Activated B cell treated with CpG ODN at 0.5 μM for 24 hours (primary cell): ENCODE data around the gene IGLON5. TPM values are rescaled to one million over a fixed set of nuclear protein-coding genes. Genes with fewer than 3 reads are reported as not detected.

Experiments
- ATAC-seq: fragments of 200-7000 bp; cut with Tn5 transposase; one replicate; pipeline ENCODE4 v1.10.0; 2021; ENCODE audit warnings: low read depth, mild to moderate bottlenecking, moderate library complexity
- CTCF ChIA-PET: fragments of 350-600 bp; sonication (Branson Sonifier 250); formaldehyde crosslinking; loops from one replicate; lab custom pipeline; 2021; ENCODE audit warnings: antibody characterized with exemption; lab: Charles Lee
- POLR2A ChIA-PET: fragments of 350-600 bp; sonication (Branson Sonifier 250); formaldehyde crosslinking; loops from one replicate; lab custom pipeline; 2021; ENCODE audit warnings: antibody characterized with exemption; lab: Charles Lee
- DNase-seq: peaks from one replicate; pipeline ENCODE4 v3.0.0; 2022
- H3K27ac Mint-ChIP-seq: one replicate; pipeline ENCODE4 v1.8.0; 2020; ENCODE audit warnings: mixed read lengths
- H3K27me3 Mint-ChIP-seq: one replicate; pipeline ENCODE4 v1.8.0; 2021; ENCODE audit warnings: mixed read lengths
- H3K36me3 Mint-ChIP-seq: one replicate; pipeline ENCODE4 v1.8.0; 2021; ENCODE audit warnings: low read depth, mixed read lengths
- H3K4me1 Mint-ChIP-seq: one replicate; pipeline ENCODE4 v1.8.0; 2021; ENCODE audit warnings: mixed read lengths
- H3K4me3 Mint-ChIP-seq: one replicate; pipeline ENCODE4 v1.8.0; 2020; ENCODE audit warnings: mild to moderate bottlenecking, mixed read lengths
- H3K9me3 Mint-ChIP-seq: one replicate; pipeline ENCODE4 v1.8.0; 2020; ENCODE audit warnings: mixed read lengths
- intact Hi-C: fragments of 100-400 bp; cut with micrococcal nuclease; formaldehyde crosslinking; loops from one replicate; pipeline ENCODE4 v1.15.1; 2024
- total RNA-seq: library from RNA; stranded (reverse); gene quantifications from 2 replicates; pipeline ENCODE4 v1.2.3, GENCODE V29; 2022
- TF ChIP-seq, protein P1 (sequence below): fragments of 200-600 bp; IDR thresholded peaks from one replicate; pipeline ENCODE4 v1.8.0; 2022; ENCODE audit warnings: antibody characterized with exemption, mild to moderate bottlenecking

IGLON5 gene
- total RNA-seq, 1 donor from 2014 or later = not detected

DNA sequence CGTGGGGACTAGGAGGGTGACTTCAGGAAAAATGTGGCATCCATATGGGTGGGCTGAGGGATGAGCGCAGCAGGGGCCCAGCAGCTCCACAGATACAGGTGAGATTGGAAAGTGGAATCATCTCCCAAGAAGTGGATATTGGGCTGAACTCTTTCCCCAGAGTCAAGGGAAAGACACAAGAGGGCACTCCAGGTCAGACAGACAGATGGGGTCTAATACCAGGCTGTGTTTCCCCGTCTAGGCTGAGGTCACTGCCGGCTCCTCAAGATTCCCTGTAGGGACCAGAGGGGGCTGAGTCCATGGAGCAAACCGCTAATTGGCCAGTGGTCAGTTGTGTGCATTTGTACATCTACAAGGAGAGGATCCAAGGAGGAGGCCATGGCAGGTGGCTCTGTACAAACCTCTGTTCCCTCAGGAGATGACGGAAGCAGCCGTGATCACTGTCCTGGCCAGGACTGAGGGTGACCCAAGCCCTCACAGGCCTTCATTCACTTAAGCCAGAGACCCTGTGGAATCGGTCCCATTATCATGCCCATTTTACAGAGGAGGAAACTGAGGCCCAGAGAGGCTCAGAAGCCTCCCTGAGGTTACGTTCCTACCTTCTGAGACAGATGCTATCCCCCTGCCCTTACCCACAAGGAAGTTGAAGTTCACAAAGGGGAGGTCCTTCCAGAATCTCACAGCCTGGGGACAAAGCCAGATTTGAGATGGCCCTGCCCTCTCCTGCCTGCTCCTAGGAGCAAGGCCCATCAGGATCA is 14.9 kb upstream of the IGLON5 start:
- ATAC-seq (no peak), DNase-seq (no peak)
- TF ChIP-seq, protein P1, sequence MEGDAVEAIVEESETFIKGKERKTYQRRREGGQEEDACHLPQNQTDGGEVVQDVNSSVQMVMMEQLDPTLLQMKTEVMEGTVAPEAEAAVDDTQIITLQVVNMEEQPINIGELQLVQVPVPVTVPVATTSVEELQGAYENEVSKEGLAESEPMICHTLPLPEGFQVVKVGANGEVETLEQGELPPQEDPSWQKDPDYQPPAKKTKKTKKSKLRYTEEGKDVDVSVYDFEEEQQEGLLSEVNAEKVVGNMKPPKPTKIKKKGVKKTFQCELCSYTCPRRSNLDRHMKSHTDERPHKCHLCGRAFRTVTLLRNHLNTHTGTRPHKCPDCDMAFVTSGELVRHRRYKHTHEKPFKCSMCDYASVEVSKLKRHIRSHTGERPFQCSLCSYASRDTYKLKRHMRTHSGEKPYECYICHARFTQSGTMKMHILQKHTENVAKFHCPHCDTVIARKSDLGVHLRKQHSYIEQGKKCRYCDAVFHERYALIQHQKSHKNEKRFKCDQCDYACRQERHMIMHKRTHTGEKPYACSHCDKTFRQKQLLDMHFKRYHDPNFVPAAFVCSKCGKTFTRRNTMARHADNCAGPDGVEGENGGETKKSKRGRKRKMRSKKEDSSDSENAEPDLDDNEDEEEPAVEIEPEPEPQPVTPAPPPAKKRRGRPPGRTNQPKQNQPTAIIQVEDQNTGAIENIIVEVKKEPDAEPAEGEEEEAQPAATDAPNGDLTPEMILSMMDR = no peak
- Mint-ChIP-seq H3K27me3 (peaks cover 16% of the 10 kb centered on the region), H3K4me3 (no peak overlapping the region), H3K27ac (no peak overlapping the region), H3K9me3 (peaks cover 1% of the 10 kb centered on the region), H3K36me3 (no peaks in the 10 kb centered on the region), H3K4me1 (no peaks in the 10 kb centered on the region)
- CTCF ChIA-PET = no interaction called here
- intact Hi-C loops = no loop called here
- POLR2A ChIA-PET = no interaction called here

DNA sequence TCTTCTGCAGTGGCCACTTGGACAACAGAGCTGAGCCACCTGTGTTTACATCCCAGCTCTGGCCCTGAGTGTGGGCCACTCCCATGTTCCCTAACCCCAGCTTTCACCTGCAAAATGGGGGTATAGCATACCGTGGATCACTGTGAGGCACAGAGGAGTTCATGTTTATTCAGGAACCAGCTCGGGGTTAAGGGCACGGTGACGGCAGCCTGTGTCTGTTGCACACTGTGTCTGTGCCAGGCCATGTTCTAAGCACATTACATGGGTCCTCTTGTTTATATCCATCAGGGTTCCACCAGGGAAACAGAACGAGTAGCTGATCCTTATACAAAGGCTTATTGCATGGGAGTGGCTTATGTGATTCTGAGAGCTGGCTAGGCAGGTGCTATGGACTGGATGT is 14.0 kb upstream of the IGLON5 start:
- POLR2A ChIA-PET = no interaction called here
- intact Hi-C loops = no loop called here

DNA sequence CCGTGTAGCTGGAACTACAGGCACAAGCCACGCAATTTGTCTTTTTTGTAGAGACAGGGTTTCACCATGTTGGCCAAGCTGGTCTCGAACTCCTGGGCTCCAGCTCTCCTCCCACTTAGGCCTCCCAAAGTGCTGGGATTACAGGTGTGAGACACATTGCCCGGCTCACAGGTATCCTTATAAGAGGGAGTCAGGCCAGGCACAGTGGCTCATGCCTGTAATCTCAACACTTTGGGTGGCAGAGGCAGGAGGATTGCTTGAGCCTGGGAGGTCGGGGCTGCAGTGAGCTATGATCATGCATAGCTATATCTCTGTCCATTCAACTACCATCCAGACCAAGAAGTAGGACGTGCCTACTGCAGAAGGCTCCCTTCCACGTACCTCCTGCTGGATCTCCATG is 10.2 kb upstream of the IGLON5 start:
- intact Hi-C loops = no loop called here
- Mint-ChIP-seq H3K4me1 (no peaks in the 10 kb centered on the region), H3K36me3 (no peaks in the 10 kb centered on the region), H3K27me3 (peaks cover 23% of the 10 kb centered on the region), H3K27ac (no peak overlapping the region), H3K4me3 (no peak overlapping the region), H3K9me3 (peaks cover 9% of the 10 kb centered on the region)
- POLR2A ChIA-PET = no interaction called here
- no peak for DNase-seq
- TF ChIP-seq, protein P1 = no peak
- ATAC-seq = no peak
- CTCF ChIA-PET = no interaction called here

More for the DNA sequence above, 14.0 kb upstream of the IGLON5 start:
- DNase-seq = no peak
- H3K27ac Mint-ChIP-seq = no peak overlapping the region
- peaks cover 15% of the 10 kb centered on the region for H3K27me3 Mint-ChIP-seq
- H3K36me3 Mint-ChIP-seq = no peaks in the 10 kb centered on the region
- no peak for ATAC-seq
- TF ChIP-seq, protein P1 = no peak
- H3K4me3 Mint-ChIP-seq = no peak overlapping the region
- CTCF ChIA-PET = no interaction called here
- H3K4me1 Mint-ChIP-seq = no peaks in the 10 kb centered on the region
- H3K9me3 Mint-ChIP-seq = peaks cover 2% of the 10 kb centered on the region

DNA sequence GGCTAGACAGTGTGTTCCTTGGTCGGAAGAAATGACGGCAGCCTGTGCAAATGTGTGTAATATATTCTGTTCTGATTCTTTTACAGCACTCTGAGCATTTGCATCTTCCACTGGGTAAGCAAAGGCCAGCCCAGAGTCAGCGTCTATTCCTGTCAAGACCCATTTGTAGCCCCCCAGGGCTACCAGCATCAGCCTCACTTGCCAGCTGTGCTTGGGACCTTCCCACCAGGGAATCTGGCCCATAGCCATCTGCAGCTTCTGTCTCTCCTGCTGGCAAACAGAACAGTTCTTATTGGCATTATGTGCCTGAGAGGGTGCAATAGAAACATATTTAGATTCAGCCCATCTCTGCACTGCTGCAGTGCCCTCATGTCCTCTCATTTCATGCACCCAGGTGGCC is 6.0 kb upstream of the IGLON5 start:
- Mint-ChIP-seq H3K4me1 (no peaks in the 10 kb centered on the region), H3K27me3 (peaks cover 47% of the 10 kb centered on the region), H3K27ac (no peak overlapping the region), H3K9me3 (peaks cover 23% of the 10 kb centered on the region), H3K4me3 (no peak overlapping the region), H3K36me3 (peaks cover 5% of the 10 kb centered on the region)
- ATAC-seq (no peak), DNase-seq (no peak)
- TF ChIP-seq, protein P1 = no peak
- intact Hi-C loops = no loop called here
- ChIA-PET POLR2A (no interaction called here), CTCF (no interaction called here)

DNA sequence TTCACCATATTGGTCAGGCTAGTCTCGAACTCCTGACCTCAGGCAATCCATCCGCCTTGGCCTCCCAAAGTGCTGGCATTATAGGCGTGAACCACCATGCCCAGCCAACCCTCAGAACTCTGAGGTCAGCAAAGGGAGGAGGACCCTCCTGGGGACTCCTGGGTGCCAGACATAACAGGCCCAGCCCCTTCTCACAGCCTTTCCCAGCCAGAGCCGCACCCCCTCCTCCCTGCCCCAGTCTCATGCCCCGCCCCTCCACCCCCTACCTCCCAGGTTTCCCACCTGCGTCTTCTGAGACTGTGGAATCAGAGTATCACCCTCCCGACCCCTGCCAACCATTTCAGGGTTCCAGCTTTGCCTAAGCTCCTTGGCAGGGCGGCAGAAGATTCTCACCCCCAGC is 5.2 kb downstream of the IGLON5 start:
- Mint-ChIP-seq H3K4me1 (peaks cover 5% of the 10 kb centered on the region), H3K9me3 (peaks cover 4% of the 10 kb centered on the region), H3K27me3 (peaks cover 29% of the 10 kb centered on the region), H3K36me3 (no peaks in the 10 kb centered on the region), H3K27ac (no peak overlapping the region), H3K4me3 (no peak overlapping the region)
- ChIA-PET POLR2A (interaction anchor here (0.7 kb wide), 1 partner anchor 259 kb away, joined by 5 read pairs; no protein-coding TSS in a partner anchor), CTCF (no interaction called here)
- intact Hi-C loops = no loop called here
- ATAC-seq = no peak
- TF ChIP-seq, protein P1 = no peak
- DNase-seq = no peak
